Mammary epithelial cell (primary cell): Measurements from ENCODE around the gene ZNF24.

Experiments
- EZH2 ChIP-seq: IDR thresholded peaks from 2 replicates; pipeline ENCODE4 v1.6.1; 2012; ENCODE audit warnings: low read length, inconsistent platforms, borderline replicate concordance
- TF ChIP-seq, protein P1 (sequence below), 2 donors: IDR thresholded peaks in 1 of 2; conservative IDR thresholded peaks in 1 of 2; 2 replicates each; pipeline ENCODE4 v1.5.1; 2011 to 2012; ENCODE audit warnings: inconsistent platforms in 2 of 2, low read length in 2 of 2, mild to moderate bottlenecking in 2 of 2, control low read depth in 1 of 2, low read depth in 1 of 2; ENCODE audit not compliant: insufficient read depth in 1 of 2; ENCODE audit errors: extremely low read depth in 1 of 2

DNA sequence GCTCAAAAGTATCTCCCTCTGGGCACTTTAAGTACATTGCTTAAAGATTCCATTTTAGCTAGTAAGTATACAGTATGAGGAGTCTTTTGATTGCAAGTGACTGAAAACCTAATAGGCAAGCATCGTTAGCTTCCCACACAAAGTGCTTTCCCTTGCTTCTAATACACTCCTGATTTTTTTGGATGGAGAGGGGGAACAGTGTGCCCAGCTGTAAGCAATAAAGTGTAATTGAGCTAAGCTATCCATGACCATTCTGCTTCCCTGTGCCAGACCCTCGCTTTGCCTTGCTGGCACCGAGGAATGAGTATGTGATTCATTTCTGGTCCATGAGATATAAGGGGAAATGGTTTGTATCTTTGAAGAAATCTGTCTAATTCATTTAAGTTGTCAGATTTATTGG lies 3.8 kb upstream of the ZNF24 start:
- TF ChIP-seq, protein P1, sequence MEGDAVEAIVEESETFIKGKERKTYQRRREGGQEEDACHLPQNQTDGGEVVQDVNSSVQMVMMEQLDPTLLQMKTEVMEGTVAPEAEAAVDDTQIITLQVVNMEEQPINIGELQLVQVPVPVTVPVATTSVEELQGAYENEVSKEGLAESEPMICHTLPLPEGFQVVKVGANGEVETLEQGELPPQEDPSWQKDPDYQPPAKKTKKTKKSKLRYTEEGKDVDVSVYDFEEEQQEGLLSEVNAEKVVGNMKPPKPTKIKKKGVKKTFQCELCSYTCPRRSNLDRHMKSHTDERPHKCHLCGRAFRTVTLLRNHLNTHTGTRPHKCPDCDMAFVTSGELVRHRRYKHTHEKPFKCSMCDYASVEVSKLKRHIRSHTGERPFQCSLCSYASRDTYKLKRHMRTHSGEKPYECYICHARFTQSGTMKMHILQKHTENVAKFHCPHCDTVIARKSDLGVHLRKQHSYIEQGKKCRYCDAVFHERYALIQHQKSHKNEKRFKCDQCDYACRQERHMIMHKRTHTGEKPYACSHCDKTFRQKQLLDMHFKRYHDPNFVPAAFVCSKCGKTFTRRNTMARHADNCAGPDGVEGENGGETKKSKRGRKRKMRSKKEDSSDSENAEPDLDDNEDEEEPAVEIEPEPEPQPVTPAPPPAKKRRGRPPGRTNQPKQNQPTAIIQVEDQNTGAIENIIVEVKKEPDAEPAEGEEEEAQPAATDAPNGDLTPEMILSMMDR (conservative IDR thresholded peaks at IDR 0.05 in 1 of 2, IDR thresholded peaks at IDR 0.05 in 1 of 2; ENCODE audit: extremely low read depth in 1 of 2, insufficient read depth in 1 of 2, low read depth in 1 of 2, low read length in 2 of 2): no peak
- no peak for TF ChIP-seq EZH2
